NCI-H526 (cell line): Measurements from ENCODE around the gene MINDY4.

Experiments used
- DNase-seq, 2 experiments: peaks; one replicate each; lab custom pipeline; 2025; lab: John Stamatoyannopoulos, UW

MINDY4 gene

DNA sequence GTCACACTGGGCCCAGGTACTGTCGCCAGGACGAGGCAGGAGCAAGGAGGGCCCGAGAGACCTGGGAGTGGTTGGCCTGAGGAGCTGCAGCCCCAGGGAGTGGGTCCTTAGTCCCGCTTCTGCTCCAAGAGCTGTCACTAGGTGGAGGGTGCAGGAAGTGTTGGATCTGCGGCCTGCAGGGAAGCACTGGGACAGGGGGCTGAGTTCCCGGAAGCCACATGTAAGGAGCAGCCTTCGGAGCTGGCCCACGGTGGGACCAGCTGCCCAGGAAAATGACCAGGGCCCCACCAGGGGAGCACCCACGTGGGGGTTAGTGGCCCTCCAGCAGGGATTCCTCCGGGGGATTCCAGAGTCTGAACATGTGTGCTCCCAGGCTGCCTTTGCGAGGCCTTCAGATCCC, 131.2 kb downstream of the MINDY4 start:
- DNase-seq: no peak

DNA sequence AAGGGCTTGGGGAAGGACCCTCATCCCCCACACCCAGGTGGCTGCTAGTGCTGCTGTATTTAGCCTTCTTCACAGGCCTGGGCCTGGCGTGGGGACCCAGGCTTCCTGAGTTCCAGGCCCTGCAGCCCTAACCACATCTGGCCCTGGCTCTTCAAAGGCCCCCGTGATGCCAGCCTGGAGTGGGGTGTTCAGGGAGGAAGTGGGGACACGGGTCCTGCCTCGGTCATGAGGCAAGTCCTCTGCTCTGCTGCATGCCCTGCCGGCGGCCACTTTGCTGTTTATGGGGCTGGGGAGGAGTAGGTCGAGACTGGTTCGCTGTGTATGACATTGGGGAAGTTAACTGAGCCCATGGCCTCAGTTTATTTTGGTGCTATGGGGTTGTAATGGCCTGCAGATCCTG, 131.9 kb downstream of the MINDY4 start:
- no peak for DNase-seq

DNA sequence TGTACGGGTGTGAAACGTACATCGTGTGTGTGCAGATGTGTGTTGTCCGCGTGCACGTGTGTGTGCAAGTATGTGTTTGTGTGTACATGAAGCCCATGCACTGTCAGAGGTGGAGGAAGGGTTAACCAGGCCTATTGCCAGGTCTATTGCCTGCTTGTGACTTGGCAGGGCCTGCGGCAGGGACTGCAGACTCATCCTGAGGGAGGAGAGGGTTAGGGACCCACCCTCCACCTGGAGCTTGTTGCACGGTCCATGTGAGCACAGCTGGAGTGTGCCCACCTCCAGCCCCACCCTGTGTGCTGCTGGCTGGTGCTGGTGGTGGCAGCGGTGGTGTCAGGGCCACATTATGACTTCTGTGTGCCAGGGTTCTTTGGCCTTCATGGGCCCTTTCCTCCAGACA, 133.3 kb downstream of the MINDY4 start:
- no peak for DNase-seq

DNA sequence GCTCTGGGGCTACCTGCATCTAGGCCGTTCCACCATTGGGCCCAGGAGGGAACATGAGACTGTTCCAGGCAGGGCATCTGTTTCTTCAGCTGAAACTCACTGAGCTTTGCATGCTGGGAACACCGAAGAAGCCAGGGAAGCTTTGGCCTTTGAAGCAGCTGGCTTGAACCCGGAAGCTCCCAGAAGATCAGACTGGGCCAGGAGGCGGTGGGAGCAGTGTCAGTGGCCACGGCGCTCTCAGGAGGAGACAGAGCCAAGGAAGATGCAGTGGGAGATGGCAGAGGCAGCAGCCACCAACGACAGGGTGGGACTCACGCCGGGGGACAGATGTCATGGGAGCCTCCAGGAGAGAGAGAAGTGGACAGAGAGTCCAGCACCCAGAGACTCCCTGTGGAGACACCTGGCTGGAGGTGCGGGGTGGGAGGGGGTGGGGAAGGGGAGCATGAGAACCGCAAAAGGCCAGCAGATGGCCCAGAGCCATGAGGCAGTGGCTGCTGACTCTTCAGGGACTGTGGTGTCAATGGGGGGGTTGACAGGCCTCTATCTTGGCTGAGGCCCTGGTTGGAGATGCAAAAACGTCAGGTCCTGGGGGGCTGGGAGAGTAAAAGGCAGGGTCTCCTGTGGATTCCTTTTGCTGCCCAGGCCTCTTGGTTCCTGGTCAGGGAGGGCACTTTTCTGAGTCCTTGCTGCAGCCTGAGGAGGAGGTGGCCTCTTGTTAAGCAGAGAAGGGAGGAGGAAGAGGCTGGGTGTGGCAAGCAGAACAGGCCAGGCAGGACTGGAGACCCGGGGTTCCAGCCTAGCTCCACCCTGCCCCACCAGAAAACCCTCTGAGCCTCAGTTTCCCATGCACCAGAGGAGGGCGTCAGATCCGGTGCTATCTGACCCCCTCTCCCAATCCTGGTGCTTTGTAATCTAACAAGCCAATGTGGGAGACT, 134.1 kb downstream of the MINDY4 start:
- no peak for DNase-seq

DNA sequence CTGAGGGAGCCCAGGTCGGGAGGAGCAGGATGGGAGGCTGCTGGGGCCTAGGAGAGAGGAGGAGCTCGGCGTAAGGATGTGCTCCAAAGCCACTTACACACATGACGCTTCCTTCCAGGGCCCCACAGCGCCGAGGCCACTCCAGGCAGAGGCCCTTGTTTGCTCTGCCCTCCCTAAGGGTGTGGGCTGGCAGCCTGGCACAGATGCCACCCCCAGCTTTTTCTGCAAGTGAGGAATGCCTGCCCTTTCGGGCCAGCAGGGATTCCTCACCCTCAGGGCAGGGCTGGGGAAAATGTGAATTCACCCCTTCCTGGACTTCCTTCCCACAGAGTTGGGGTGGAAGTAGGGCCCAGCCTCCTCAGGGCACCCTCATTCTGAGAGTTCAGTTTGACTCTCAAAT, 134.8 kb downstream of the MINDY4 start:
- no peak for DNase-seq

DNA sequence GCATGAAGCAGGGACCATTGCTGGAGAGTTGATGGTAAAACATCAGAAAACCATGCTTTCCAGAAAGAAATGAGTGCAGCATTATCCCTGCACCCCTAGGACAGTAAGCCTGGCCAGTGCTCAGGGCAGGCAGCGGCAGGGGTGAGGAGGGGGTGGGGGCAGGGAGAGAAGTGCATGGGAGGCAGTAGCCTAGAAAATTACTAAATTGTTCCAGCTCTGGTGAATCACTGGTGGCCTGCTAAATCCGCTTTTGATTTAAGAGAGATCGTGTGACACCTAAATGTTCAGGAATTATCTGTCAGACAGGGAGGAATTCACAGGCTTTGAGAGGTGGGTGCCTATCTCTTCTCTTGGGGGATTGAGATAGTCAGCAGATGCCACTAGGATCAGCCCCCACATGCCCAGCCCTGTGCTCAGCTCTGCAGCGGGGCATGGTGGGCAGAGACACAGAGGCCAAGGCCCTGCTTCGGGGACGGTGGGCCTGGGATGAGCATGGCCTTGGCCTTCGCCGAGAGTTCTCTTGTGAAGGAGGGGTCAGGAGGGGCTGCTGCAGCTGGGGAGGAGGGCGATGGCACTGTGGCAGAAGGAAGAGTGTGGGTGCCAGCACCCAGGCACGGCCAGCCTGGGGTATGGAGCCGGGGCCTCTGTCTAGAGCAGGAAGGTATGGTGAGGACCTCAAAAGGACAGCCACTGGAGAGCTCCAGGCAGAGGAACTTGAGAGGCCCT, 135.5 kb downstream of the MINDY4 start:
- no peak for DNase-seq

DNA sequence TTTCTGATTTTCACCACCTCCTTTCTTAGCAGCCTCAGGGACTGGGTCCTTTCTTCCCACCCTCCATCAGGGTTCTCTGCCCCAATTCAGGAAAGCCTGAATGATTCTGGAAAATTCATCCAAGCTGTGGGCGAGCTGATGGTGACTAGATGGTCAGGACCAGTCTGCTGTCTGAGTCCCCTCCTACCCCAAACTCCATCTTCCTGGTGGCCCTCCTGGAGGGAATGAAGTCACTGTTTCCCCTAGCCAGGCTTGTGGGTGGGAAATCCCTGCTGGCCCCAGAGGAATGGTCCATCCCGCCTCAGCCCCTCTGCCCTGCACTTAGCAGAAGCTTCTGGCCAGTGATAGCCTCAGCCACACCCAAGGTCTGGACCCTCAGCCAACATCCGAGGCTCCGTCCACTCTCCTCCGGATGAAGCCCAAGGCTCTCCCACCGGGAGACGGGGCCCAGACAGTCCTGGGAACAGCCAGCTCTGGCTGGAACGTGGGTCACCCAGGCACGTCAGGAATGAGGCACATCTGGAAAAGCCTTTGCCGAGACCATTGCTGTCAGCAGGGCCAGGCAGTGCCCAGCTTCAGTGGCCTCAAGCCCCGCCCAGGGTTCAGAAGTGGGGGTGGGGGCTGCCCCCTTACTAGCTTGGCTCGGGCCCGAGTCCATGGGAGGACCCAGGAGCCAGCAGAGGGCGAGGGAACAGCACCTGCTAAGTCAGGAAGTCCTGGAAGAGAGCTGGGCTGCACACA, 136.5 kb downstream of the MINDY4 start:
- no peak for DNase-seq

DNA sequence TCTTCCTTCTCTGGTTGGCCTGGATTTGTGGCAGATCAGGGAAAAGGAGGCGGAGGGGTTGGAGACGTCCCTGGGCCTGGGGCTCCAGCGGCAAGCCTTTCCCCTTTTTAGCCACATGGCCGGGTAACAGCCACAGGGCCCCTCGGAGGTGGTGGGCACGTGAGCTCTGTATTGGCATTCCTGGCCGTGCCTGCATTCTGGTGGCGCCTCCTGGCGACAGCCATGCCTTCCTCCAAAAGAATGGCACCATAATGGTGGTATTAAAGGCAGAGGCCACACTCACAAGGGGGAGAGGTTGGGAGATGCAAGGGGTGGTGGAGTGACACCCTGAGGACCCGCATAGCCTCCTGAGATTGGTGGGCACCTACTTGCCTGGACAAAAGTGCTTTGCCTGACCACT, 137.5 kb downstream of the MINDY4 start:
- no peak for DNase-seq

DNA sequence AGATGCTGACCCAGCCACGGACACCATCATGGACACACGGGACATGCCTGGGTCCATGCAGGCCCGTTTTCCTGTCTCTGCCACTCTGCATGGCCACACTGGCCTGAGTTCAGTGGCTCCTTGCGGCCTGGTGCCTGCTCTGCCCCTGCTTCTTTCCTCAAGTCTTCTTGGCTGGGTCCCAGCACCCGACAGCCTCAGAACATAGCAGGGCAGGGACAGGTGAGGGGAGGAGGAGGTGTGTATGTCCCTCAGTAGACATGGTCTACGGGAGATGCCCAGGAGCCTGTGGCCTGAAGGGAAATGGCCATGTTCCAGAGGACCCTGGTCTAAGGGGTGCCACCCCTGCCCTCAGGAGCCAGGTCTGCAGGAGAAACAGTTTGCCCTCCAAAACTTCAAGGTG, 138.2 kb downstream of the MINDY4 start:
- DNase-seq: no peak

DNA sequence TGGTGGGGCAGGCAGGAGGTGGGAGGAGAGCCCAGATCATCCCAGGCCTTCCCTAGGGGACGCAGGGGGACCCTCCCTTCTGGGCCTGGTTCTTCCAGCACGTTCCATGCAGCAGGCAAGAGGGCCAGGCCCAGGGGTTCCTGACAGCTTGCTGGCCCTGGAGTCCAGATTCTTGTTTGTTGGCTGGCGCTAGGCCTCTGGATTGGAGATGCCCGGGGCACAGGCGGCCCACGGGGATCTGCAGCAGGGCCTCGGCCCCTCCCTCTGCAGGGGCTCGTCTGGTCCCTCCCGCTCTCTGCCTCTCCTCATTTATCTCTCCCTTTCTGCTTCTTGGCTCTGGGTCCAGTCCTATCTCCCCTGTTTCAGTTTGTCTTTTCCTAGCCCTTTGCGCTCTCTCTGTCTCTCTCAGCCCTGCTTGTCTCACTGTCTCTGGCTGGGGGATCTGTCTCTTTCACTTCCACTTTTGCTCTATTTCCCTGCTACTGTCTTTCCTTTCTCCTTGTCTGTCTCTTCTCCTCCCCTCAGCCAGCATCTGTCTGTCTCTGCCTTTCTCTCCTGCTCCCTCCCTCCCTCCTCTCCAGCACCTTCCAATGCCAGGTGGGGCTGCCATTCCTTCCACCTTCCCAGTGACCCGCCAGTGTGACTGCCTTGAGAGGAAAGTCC, 139.3 kb downstream of the MINDY4 start:
- no peak for DNase-seq

DNA sequence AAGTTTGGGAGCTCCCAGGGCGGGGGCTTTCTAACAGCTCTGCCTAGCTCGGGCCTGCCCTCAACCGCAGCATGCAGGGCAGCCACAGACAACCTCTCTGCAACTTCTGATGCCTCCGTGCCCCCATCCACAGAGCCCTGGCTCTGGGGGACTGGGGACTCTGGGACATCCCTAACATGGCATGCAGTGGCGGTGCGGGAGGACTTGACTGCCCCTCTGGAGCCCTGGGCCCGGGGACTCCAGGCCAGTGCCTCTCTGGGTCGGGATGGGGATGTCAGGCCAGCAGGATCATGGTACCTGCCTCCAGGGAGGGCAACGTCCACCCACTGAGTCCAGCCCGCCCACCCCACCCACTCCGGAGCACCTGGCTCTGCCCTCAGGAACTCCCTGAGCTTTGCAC, 139.9 kb downstream of the MINDY4 start:
- DNase-seq: no peak

DNA sequence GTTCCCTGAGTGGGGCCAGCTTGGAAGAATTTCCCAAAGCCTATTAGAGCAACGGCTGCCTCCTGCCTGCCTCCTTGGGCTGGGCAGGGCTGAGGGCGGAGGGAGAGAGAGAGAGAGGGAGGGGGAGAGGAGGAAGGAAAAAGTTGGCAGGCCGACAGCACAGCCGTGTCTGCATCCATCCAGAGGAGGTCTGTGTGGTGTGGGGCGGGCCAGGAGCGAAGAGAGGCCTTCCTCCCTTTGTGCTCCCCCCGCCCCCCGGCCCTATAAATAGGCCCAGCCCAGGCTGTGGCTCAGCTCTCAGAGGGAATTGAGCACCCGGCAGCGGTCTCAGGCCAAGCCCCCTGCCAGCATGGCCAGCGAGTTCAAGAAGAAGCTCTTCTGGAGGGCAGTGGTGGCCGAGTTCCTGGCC, 140.3 kb downstream of the MINDY4 start, which contains the start of gene AQP1:
AQP1 (plus strand) TSS at position 293 of the 409 bp plus-strand sequence; CDS start at position 350, 57 bp downstream.
- DNase-seq: no peak

DNA sequence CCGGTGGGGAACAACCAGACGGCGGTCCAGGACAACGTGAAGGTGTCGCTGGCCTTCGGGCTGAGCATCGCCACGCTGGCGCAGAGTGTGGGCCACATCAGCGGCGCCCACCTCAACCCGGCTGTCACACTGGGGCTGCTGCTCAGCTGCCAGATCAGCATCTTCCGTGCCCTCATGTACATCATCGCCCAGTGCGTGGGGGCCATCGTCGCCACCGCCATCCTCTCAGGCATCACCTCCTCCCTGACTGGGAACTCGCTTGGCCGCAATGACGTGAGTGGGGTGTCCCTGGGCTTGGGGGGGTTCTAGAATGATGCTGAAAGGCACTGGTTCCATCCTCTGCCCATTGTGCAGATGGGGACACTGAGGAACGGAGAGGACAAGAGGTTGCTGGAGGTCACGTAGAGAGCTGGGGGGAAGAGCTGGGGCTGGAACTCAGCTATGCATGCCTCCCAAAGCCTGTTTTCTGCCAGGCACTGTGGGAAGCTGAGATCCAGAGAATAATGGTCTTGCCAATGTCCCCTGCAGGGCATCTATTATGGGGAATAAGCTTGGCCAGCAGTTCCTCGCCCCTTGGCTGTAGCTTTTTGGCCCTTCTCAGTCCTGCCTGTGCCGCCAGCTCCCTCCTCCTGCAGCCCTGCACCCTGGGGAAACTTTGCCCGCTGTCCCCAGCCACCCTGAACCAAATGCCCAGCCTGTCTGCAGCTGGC, 141.0 kb downstream of the MINDY4 start:
- DNase-seq: no peak

DNA sequence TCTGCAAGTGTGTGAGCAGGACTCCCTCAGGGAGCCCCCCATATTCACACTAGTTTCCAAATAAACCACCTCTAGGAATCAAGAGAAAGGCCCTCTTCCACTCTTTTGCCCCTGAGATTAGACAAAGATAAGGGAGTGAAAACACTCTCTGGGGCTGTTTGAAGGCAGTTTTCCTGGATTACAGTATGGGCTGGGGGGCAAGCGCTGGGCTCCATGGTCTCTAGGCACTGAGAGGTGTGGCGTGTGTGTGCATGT, 141.4 kb downstream of the MINDY4 start:
- DNase-seq: no peak

DNA sequence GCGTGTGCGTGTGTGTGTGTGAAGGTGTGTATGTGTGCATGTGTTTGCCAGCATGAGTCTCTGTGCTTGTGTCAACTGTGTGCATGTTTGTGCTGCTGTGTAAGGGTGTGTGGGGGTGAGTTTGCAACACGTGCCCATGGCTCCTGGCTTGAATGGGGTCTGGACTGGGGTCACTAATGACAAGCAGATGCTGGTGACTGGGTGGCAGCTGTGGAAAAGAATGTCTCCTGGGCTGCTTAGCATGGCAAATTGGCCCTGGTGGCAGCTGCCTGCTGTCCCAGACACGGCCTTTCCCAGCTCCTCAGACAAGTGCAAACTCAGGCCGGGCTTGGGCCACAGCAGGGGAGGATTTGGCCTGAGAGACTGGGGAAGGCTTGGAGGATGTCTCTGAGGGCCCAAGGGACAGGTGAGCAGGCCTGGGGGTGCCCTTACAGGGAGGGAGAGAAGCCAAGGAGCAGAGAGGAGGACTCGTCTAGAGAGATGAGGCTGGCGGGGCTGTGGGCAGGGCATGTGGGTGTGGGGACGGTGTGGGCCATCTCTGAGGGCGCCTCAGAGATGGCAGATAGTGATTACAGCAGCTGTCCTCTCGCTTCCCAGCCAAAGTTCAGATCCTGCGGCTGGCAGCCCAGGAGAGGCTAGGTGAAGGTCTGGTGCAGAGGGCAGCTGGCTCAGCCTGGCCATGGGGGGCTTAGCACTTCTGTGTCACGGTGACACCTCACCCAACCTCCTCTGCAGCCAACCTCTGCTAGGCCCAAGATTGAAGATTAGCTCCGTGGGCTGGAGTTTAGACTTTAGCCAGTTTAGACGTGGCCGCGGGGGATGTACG, 142.0 kb downstream of the MINDY4 start:
- peak in 1 of 2 experiments; percentile 30 for DNase-seq

DNA sequence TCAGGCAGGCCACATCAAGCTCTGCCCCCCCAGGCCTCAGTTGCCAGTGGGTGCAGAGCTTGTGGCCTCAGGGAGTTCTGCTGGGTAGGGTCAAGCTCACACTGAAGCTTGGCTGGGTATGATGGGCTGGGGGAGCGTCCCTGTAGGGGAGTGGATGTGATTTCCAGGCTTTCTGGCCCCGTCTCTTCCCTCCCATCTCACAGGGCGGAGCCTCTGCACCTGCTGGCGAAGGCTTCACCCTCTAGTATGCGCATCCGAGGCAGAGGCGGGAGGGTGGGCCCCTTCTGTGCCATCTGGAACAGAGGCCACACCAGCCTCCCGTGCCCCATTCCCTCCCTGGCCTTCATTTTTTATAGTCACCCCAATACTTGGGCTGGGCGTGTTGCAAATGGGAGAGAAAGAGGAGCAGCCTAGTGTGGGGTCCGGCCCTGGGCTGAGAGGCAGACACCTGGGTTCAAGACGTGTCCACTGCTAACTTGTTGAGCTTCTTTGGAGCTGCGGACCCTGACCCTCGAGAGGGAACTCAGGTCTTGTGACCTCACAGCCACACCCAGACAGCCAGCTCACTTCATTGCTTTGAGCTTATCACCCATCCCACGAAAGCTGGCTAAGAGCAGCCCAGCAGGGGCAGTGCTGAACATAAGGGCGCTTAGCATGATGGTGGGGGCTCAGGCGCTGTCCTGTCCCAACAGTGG, 142.8 kb downstream of the MINDY4 start:
- no peak for DNase-seq

DNA sequence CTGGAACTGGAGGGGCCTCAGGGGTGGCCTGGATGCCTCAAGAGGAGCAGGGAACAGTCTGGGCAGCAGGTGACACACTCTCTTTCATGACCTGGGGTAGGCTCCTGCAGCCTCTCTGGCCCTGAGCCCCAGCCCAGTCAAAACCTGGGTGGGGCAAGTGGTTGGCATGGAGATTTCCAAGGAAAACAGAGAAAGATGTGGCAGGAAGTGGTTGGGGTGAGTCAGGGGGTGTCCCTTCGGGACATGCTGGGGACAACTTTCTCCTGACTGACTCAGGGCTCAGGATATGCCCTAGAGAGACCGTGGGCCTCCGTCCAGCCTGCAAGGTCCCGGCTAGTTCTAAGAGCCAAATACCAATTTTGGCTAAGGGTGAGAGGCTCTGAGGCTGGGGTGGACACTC, 143.4 kb downstream of the MINDY4 start:
- no peak for DNase-seq

DNA sequence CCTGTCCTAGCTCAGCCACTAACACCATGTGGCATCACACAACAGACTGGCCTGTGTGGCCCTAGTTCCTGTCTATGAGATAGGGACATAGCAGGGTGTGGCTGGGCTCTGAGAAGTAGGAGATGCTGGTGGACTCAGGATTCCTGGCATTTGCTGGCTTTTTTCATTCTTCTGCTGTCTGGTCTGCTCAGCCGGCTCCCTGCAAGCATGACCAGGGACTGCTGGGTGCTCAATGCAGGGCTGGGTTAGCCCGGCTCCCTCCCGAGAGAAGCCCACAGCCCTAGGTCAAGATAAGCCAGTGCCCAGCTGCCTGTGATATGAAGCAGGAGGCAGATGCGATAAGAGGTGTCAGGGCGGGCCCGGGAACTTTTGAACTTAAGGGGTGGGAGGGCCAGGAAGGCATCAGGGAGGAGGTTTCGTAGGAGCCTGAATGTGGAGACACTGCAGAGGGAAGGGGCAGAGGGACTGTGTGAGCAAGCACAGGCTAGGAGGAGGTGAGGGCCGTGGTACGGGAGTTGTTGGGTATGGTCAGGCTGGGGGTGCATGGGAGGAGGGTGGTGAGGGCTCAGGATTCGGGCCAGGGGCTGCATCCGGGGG, 143.9 kb downstream of the MINDY4 start:
- no peak for DNase-seq

DNA sequence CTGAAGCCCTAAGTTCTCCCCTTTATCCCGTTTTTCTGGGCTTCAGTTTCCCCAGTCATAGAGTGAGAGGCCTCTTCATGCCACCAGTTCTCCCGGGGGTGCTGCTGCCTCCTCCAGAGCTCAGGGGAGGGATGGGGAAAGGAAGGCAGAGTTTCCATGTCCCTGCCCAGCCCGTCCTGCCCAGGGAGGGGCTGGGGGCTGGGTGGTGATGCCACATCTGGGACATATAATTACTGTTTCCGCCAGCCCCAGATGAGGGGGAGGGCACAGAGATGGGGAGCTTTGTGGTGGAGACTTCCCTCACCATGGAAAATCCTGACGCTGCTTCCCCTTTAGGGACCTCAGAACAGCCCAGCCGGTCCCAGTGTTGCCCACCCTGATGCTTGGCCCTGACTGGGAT, 144.5 kb downstream of the MINDY4 start:
- DNase-seq: no peak

DNA sequence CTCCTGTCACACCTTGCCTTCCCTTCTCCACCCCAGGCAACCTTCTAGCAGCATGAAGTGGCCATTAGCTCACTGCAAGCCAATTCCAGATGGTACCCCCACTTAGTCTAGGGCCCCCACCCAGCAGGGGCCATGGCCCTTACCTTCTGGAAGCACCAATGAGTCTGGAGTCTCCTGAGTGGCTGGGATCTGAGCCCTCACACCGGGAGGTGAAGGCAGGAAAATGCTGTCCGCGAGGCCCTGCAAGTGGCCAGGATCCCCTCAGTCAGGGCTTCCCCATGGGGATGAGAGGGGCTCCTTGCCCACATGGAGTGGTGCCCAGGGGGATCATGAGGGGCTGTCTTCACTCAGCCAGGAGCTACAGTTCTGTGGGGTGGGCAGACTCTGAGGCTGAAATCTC, 145.0 kb downstream of the MINDY4 start:
- DNase-seq: no peak
